Right lobe of liver (tissue), 4 donors: ENCODE data around the gene ZNF302.

Source experiments
- POLR2A ChIP-seq: fragments of 450-650 bp; IDR thresholded peaks from one replicate; pipeline ENCODE4 v1.6.1; 2017; ENCODE audit warnings: antibody characterized with exemption, mild to moderate bottlenecking
- TF ChIP-seq, protein P1 (sequence below), 4 donors: fragments of 200-600 bp in 3 of 4; fragments of 450-650 bp in 1 of 4; IDR thresholded peaks; one replicate each; pipeline versions ENCODE4 v1.5.1 to v1.8.0; 2016 to 2022; ENCODE audit warnings: antibody characterized with exemption in 4 of 4, mild to moderate bottlenecking in 2 of 4
- donor health status: DM: no; HTN: no; CAD: no.
- donor health status: DM: no; HTN: no; CAD: no.
- donor health status: DM: no; HTN: yes; CAD: no.

- TF ChIP-seq POLR2A = no peak
- TF ChIP-seq, protein P1, sequence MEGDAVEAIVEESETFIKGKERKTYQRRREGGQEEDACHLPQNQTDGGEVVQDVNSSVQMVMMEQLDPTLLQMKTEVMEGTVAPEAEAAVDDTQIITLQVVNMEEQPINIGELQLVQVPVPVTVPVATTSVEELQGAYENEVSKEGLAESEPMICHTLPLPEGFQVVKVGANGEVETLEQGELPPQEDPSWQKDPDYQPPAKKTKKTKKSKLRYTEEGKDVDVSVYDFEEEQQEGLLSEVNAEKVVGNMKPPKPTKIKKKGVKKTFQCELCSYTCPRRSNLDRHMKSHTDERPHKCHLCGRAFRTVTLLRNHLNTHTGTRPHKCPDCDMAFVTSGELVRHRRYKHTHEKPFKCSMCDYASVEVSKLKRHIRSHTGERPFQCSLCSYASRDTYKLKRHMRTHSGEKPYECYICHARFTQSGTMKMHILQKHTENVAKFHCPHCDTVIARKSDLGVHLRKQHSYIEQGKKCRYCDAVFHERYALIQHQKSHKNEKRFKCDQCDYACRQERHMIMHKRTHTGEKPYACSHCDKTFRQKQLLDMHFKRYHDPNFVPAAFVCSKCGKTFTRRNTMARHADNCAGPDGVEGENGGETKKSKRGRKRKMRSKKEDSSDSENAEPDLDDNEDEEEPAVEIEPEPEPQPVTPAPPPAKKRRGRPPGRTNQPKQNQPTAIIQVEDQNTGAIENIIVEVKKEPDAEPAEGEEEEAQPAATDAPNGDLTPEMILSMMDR (IDR thresholded peaks at IDR 0.05) = no peak
Observed at GRCh38 chr19:34722353-34722752, 44.9 kb downstream of the ZNF302 start.
